Coronary artery (tissue), 2 donors: ENCODE data around the gene SEMA6A.

Experiments
- DNase-seq: peaks from one replicate; pipeline ENCODE4 v3.0.0-alpha.2; 2017; ENCODE audit warnings: low spot score
- H3K27ac ChIP-seq, 2 donors: fragments of 200-600 bp; sonication (generic); one replicate each; pipeline ENCODE4 v1.5.1; 2016 to 2019
- H3K4me3 ChIP-seq: fragments of 200-600 bp; sonication (generic); 2 replicates; pipeline ENCODE4 v1.5.1; 2016; ENCODE audit warnings: mild to moderate bottlenecking, moderate library complexity
- TF ChIP-seq, protein P1 (sequence below): fragments of 200-600 bp; sonication (generic); IDR thresholded peaks from one replicate; pipeline ENCODE4 v1.5.1; 2019; ENCODE audit warnings: antibody characterized with exemption

The SEMA6A gene, protein sequence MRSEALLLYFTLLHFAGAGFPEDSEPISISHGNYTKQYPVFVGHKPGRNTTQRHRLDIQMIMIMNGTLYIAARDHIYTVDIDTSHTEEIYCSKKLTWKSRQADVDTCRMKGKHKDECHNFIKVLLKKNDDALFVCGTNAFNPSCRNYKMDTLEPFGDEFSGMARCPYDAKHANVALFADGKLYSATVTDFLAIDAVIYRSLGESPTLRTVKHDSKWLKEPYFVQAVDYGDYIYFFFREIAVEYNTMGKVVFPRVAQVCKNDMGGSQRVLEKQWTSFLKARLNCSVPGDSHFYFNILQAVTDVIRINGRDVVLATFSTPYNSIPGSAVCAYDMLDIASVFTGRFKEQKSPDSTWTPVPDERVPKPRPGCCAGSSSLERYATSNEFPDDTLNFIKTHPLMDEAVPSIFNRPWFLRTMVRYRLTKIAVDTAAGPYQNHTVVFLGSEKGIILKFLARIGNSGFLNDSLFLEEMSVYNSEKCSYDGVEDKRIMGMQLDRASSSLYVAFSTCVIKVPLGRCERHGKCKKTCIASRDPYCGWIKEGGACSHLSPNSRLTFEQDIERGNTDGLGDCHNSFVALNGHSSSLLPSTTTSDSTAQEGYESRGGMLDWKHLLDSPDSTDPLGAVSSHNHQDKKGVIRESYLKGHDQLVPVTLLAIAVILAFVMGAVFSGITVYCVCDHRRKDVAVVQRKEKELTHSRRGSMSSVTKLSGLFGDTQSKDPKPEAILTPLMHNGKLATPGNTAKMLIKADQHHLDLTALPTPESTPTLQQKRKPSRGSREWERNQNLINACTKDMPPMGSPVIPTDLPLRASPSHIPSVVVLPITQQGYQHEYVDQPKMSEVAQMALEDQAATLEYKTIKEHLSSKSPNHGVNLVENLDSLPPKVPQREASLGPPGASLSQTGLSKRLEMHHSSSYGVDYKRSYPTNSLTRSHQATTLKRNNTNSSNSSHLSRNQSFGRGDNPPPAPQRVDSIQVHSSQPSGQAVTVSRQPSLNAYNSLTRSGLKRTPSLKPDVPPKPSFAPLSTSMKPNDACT

DNA sequence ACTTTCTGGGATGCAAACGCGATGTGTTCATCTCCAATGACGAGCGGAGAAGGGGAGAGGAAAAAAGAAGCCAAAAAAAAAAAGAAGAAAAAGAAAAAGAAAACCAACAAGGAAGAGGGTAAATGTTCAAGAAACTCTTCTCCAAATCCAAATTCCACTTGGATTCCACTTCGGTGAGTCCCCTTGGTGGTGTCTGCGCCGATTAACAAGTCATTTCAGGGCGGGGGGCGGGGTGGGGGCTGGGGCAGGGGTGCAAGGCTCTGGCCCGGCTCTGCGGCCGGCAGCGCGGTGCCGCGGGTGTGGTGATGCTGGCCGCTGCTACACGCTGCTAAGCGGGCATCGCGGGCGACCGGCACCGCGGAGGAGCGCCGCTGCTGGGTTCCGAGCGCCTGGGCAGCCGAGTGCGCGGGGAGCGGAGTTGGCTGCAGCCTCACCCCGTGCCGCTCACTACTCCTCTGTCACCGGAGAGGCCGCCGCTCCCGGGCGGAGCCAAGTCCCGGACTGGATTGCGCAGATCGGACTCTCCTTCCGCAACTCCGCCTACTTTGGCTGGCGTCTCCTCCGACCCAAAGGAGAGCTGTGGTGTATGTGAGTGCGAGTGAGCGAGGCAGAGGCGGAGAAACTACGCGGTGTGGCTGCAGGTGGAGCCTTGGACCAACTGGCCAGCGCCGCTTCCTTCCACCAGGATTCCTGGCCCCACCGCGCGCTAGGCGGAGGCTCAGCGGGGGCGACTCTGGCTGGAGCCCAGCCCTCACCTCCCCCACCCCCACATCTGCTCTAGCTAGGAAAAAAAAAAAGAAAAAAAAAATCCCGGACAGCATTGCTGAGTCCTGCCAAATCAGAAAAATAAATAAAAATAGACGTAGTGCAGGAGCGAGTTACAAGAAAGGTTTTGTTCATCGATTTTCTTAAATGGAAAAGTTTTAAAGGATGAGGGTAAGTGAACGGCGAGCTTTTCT, at the start of gene SEMA6A:
Gene SEMA6A (minus strand): TSS at position 457 of the 959 bp plus-strand sequence. CDS start 69,879 bp downstream, outside the sequence.
- DNase-seq, result peak; percentile 89
- TF ChIP-seq, protein P1, sequence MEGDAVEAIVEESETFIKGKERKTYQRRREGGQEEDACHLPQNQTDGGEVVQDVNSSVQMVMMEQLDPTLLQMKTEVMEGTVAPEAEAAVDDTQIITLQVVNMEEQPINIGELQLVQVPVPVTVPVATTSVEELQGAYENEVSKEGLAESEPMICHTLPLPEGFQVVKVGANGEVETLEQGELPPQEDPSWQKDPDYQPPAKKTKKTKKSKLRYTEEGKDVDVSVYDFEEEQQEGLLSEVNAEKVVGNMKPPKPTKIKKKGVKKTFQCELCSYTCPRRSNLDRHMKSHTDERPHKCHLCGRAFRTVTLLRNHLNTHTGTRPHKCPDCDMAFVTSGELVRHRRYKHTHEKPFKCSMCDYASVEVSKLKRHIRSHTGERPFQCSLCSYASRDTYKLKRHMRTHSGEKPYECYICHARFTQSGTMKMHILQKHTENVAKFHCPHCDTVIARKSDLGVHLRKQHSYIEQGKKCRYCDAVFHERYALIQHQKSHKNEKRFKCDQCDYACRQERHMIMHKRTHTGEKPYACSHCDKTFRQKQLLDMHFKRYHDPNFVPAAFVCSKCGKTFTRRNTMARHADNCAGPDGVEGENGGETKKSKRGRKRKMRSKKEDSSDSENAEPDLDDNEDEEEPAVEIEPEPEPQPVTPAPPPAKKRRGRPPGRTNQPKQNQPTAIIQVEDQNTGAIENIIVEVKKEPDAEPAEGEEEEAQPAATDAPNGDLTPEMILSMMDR, result no peak
- Histone ChIP-seq H3K4me3 (peak within 1 kb of the TSS; percentile 77), H3K27ac (peak within 1 kb of the TSS; percentile 27 to 60)

DNA sequence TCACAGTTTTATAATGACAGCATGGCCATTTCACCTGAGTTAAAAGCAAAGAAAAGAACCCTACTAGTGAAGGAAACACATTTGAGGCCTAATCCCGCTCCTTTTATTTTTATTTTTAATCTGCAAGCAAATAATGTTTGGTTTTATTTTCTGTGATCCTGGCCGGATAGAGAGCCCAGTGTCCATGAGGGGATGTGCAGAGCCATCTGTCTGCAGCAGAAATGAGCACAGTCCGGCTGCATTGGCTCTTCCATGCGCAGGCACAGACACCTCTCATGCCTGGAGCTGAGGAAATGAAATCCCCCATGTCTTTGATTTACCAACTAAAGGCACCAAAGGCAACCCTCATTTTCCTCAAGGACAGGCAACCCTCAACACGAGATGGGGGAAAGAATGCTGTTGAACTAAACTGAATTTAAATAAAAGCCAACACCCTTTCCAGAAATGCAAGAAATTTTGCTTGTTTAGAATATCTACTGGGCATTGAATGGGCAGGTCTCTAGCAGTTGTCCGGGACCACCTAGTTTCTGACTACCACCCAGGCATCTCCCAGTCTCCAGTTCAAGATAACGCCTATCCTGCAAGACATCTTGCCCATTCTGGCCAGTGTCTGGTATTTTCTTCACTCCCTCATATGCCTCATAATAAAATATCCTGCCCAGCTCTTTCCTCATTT, 47.9 kb upstream of the SEMA6A start:
- TF ChIP-seq, protein P1, result no peak
- Histone ChIP-seq H3K4me3 (no peak overlapping the region), H3K27ac (no peak overlapping the region)
- no peak for DNase-seq

DNA sequence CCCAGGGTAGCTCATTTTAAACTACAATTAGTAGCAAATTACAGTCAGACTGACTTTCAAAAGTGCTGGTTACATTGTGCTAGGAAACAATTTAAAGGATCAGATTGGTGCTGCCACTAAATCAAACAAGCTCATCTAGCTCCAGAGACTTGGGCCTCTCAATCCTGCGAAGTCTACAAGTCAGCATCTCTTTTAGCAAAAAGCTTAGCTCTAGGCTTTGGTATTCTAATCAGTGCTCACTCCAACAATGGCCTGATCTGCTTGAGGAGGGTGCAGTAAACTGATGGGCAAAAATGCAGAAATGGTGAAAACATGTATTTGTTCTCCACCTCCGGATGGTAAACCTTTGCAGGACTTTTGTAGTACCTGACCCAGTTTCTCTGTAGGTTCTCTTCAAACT, 47.0 kb upstream of the SEMA6A start:
- Histone ChIP-seq H3K27ac (no peak overlapping the region), H3K4me3 (no peak overlapping the region)
- TF ChIP-seq, protein P1, result no peak
- no peak for DNase-seq

DNA sequence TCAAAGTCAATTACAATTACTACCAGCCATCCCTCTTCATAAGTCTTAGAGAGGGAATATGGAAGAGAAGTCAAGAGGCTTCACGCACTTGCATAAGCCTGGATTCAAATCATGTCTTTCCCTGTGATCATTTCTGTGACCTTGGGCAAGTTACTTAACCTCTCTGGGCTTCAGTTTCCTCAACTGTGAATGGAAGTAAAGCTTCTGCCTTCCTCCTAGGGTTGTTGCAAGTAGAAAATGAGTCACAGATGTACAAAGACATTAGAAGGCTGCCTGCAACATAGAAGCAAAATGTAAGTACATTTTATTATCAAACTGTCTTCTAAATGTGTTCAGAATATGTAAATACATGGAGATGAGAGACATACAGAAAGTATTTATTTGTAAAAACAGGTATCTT, 42.3 kb upstream of the SEMA6A start:
- no peak for DNase-seq
- no peak overlapping the region for H3K27ac ChIP-seq
- H3K4me3 ChIP-seq, result no peak overlapping the region
- TF ChIP-seq, protein P1, result no peak

DNA sequence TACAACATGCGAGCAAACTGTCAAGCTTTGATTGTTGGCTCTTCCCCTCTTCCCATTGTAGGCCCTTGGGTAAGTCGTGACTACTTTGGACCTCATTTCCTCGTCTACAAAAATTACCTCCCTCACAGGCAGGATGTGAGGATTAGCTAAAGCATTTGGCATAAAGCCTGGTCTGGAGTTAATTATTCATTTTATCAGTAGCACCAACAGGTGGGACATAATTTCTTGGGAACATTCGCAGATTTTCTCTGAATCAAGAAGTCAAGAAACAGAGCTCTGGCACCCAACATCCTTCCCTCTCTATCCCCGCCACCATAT, 39.9 kb upstream of the SEMA6A start:
- DNase-seq, result no peak
- no peak overlapping the region for H3K27ac ChIP-seq
- TF ChIP-seq, protein P1, result no peak
- H3K4me3 ChIP-seq, result no peak overlapping the region

DNA sequence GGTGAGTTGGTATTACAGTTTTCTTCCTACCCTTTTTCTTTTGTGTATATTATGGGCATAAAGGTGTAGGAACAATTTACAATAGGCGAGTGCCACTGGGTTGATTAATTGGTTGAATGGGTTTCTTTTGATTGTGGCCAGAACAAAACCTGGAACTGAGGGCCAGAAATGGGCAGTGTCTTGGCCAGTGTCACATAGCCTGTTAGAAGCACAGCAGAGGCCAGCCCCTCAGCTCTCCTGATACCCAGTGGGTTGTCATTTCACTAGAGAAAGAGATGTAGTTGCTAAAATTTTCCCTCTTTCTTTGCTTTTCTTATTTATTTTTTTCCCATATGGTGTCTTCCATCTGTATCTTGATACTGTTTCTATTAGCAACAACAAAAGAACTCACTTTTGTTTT, 38.8 kb upstream of the SEMA6A start:
- Histone ChIP-seq H3K27ac (no peak overlapping the region), H3K4me3 (no peak overlapping the region)
- DNase-seq, result no peak
- TF ChIP-seq, protein P1, result no peak
